ENCODE results near the gene UBN1.

Gene UBN1

GRCh38 chr16:4846901-4847773 lies at the start of gene UBN1, which contains the start of gene GLYR1:
UBN1 (plus strand) TSS chr16:4847481; CDS start chr16:4852918, 5,437 bp downstream.
GLYR1 (minus strand) TSS chr16:4847288; CDS start chr16:4847265, 23 bp downstream.
- DNase-seq (ENCODE audit: low read depth, low spot score) = peak; percentile 99

GRCh38 chr16:4797805-4798252 lies 49.5 kb upstream of the UBN1 start:
- no peak for DNase-seq (ENCODE audit: low read depth, low spot score)

GRCh38 chr16:4798456-4798855 lies 48.8 kb upstream of the UBN1 start:
- DNase-seq (ENCODE audit: low read depth, low spot score) = no peak

- no peak for DNase-seq (ENCODE audit: low read depth, low spot score)
These were observed 48.0 kb upstream of the UBN1 start for GRCh38 chr16:4799171-4799855.

GRCh38 chr16:4800290-4801041 lies 46.8 kb upstream of the UBN1 start:
- peak; percentile 44 for DNase-seq (ENCODE audit: low read depth, low spot score)

GRCh38 chr16:4801051-4801961 lies 46.0 kb upstream of the UBN1 start:
- peak; percentile 81 for DNase-seq (ENCODE audit: low read depth, low spot score)

- DNase-seq (ENCODE audit: low read depth, low spot score) = peak; percentile 95
These were observed 45.2 kb upstream of the UBN1 start, which contains the start of gene ROGDI for GRCh38 chr16:4801962-4802658. ROGDI (minus strand) TSS chr16:4802633; CDS start chr16:4802571, 62 bp downstream.

GRCh38 chr16:4802659-4803287 lies 44.5 kb upstream of the UBN1 start:
- DNase-seq (ENCODE audit: low read depth, low spot score) = peak; percentile 96

GRCh38 chr16:4803401-4803844 lies 43.9 kb upstream of the UBN1 start:
- DNase-seq (ENCODE audit: low read depth, low spot score) = no peak

GRCh38 chr16:4803898-4804762 lies 43.2 kb upstream of the UBN1 start:
- no peak for DNase-seq (ENCODE audit: low read depth, low spot score)

- no peak for DNase-seq (ENCODE audit: low read depth, low spot score)
These were observed 42.0 kb upstream of the UBN1 start for GRCh38 chr16:4805231-4805630.

- DNase-seq (ENCODE audit: low read depth, low spot score) = no peak
These were observed 41.0 kb upstream of the UBN1 start for GRCh38 chr16:4806280-4806679.

- no peak for DNase-seq (ENCODE audit: low read depth, low spot score)
These were observed 36.0 kb upstream of the UBN1 start for GRCh38 chr16:4811242-4811641.

- DNase-seq (ENCODE audit: low read depth, low spot score) = no peak
These were observed 35.5 kb upstream of the UBN1 start for GRCh38 chr16:4811773-4812172.

GRCh38 chr16:4813251-4814003 lies 33.9 kb upstream of the UBN1 start:
- DNase-seq (ENCODE audit: low read depth, low spot score) = no peak

GRCh38 chr16:4814046-4814445 lies 33.2 kb upstream of the UBN1 start:
- DNase-seq (ENCODE audit: low read depth, low spot score) = no peak

GRCh38 chr16:4814542-4815173 lies 32.6 kb upstream of the UBN1 start:
- peak; percentile 21 for DNase-seq (ENCODE audit: low read depth, low spot score)

Data from ELF-1 (cell line).